K562 (cell line): ENCODE results near the gene GNS.

Experiments used
- CBX3 ChIP-seq, 2 experiments: IDR thresholded peaks; 1 replicate in 1 of 2; 2 replicates in 1 of 2; pipeline ENCODE4 v1.6.1; 2012; ENCODE audit warnings: inconsistent platforms in 2 of 2, low read length in 2 of 2, borderline replicate concordance in 1 of 2, control low read depth in 1 of 2
- EZH2 ChIP-seq: IDR thresholded peaks from 2 replicates; pipeline ENCODE4 v1.6.1; 2012; ENCODE audit warnings: low read depth, mild to moderate bottlenecking, inconsistent platforms, low read length, borderline replicate concordance
- HDAC2 ChIP-seq: fragments of 450-650 bp; IDR thresholded peaks from 2 replicates; pipeline ENCODE4 v1.6.1; 2016; ENCODE audit warnings: mild to moderate bottlenecking
- TF ChIP-seq, protein P1 (sequence below): fragments of 150-350 bp; conservative IDR thresholded peaks from 2 replicates; pipeline ENCODE4 v1.6.1; 2014; ENCODE audit warnings: low read length

DNA sequence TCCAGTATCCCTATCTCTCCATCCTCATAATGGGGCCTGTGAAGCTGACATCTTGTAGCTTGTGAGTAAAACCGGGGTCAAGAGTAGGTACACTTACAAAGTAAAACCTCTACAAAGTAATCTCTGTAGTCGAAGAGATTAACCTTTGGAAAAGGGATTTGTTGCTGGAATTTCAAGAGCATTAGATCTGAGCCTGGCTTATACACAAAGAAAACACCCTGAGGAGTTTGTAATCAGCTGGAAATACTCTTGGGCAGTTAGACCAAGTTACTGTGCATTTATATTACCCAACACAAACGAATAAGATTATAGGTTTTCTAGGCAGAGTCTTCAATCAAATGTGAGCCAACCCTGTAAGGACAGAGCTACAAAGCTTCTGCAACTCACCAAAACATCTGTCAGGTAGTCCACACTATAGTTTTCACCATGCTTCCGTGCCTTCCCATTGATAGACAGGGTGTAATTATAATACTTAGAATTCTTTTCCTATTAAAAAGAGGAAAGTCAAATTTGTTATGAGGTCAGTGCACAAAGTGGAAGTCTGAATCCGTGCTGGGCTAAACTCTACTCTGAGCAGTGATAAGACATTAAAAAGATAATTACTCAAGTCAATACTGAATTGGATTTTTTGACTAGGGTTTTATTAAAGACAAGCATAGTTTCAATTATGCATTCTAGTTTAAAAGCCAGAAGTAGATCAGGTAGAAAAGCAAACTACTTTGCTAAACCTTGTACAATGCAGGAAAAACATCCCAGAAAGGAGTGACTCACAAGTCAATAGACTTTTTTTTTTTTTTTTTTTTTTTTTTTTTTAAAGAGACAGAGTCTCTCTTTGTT is 14.6 kb downstream of the GNS start:
- TF ChIP-seq, protein P1, sequence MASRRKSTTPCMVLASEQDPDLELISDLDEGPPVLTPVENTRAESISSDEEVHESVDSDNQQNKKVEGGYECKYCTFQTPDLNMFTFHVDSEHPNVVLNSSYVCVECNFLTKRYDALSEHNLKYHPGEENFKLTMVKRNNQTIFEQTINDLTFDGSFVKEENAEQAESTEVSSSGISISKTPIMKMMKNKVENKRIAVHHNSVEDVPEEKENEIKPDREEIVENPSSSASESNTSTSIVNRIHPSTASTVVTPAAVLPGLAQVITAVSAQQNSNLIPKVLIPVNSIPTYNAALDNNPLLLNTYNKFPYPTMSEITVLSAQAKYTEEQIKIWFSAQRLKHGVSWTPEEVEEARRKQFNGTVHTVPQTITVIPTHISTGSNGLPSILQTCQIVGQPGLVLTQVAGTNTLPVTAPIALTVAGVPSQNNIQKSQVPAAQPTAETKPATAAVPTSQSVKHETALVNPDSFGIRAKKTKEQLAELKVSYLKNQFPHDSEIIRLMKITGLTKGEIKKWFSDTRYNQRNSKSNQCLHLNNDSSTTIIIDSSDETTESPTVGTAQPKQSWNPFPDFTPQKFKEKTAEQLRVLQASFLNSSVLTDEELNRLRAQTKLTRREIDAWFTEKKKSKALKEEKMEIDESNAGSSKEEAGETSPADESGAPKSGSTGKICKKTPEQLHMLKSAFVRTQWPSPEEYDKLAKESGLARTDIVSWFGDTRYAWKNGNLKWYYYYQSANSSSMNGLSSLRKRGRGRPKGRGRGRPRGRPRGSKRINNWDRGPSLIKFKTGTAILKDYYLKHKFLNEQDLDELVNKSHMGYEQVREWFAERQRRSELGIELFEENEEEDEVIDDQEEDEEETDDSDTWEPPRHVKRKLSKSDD, result no peak
- no peak for TF ChIP-seq CBX3 (IDR thresholded peaks at IDR 0.05; ENCODE audit: borderline replicate concordance in 1 of 2, low read length in 2 of 2)
- TF ChIP-seq EZH2, result no peak
- TF ChIP-seq HDAC2, result no peak
